ENCODE measurements around the gene EML2.
"Not testable (repeated sequence)": the region's sequence is repeated elsewhere in the genome, so short reads cannot be mapped to it uniquely, and the experiment has no call there.

The EML2 gene

GRCh38 chr19:45630463-45630862 is 8.7 kb downstream of the EML2 start:
- no peak for FAIRE-seq
- DNase-seq (ENCODE audit: insufficient read length, low spot score): no peak
- TF ChIP-seq CTCF (IDR thresholded peaks at IDR 0.05; ENCODE audit: insufficient read depth, missing control alignments): no peak

- no peak for TF ChIP-seq CTCF (IDR thresholded peaks at IDR 0.05; ENCODE audit: insufficient read depth, missing control alignments)
- FAIRE-seq (no peak), DNase-seq (ENCODE audit: insufficient read length, low spot score) (no peak)
Observed at GRCh38 chr19:45629704-45630103, 9.5 kb downstream of the EML2 start.

- not testable (repeated sequence) for FAIRE-seq; DNase-seq (ENCODE audit: insufficient read length, low spot score)
Observed at GRCh38 chr19:45628219-45628618, 11.0 kb downstream of the EML2 start.

- no peak for DNase-seq (ENCODE audit: insufficient read length, low spot score)
- FAIRE-seq: no peak
- TF ChIP-seq CTCF (IDR thresholded peaks at IDR 0.05; ENCODE audit: insufficient read depth, missing control alignments): no peak
Observed at GRCh38 chr19:45623984-45624383, 15.2 kb downstream of the EML2 start.

GRCh38 chr19:45621976-45622503 is 17.2 kb downstream of the EML2 start:
- no peak for TF ChIP-seq CTCF (IDR thresholded peaks at IDR 0.05; ENCODE audit: insufficient read depth, missing control alignments)
- DNase-seq (ENCODE audit: insufficient read length, low spot score) (no peak), FAIRE-seq (no peak)

- DNase-seq (ENCODE audit: insufficient read length, low spot score) (no peak), FAIRE-seq (no peak)
- TF ChIP-seq CTCF (IDR thresholded peaks at IDR 0.05; ENCODE audit: insufficient read depth, missing control alignments): no peak
Observed at GRCh38 chr19:45621389-45621788, 17.8 kb downstream of the EML2 start.

- TF ChIP-seq CTCF (IDR thresholded peaks at IDR 0.05; ENCODE audit: insufficient read depth, missing control alignments): no peak
- DNase-seq (ENCODE audit: insufficient read length, low spot score): no peak
- FAIRE-seq: no peak
Observed at GRCh38 chr19:45616704-45617017, 22.5 kb downstream of the EML2 start.

Data from D721Med (cell line).